ENCODE data around the gene CHD2.

- TF ChIP-seq CTCF (conservative IDR thresholded peaks at IDR 0.05): no peak
- TF ChIP-seq EZH2 (IDR thresholded peaks at IDR 0.05; ENCODE audit: low read depth): no peak
These were observed 148.2 kb downstream of the CHD2 start for GRCh38 chr15:93048426-93048721.
